ENCODE data around the gene PIEZO1.

The PIEZO1 gene

DNA sequence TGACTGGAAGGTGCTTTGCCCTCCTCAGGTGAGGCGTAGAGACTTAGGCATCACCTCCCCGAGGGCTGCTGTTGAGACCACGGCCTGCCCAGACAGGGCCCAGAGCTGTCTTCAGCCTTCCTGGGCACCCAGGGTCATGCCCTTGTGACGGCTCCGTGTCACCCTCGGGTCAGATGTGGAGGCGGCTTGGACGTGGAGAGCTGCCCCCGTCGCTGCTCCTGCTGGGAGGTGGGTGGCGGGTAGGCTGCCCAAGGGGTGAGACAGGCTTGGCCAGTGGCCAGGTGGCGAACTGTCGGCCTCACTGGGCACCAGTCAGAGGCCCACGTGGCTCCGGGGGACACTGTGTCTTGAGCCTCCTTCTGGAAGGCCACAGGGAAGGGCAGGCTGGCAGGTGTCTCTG is 89.8 kb downstream of the PIEZO1 start:
- ChIA-PET POLR2A (ENCODE audit: low non-redundant PET) (no interaction called here), CTCF (no interaction called here)
- TF ChIP-seq, protein P1, sequence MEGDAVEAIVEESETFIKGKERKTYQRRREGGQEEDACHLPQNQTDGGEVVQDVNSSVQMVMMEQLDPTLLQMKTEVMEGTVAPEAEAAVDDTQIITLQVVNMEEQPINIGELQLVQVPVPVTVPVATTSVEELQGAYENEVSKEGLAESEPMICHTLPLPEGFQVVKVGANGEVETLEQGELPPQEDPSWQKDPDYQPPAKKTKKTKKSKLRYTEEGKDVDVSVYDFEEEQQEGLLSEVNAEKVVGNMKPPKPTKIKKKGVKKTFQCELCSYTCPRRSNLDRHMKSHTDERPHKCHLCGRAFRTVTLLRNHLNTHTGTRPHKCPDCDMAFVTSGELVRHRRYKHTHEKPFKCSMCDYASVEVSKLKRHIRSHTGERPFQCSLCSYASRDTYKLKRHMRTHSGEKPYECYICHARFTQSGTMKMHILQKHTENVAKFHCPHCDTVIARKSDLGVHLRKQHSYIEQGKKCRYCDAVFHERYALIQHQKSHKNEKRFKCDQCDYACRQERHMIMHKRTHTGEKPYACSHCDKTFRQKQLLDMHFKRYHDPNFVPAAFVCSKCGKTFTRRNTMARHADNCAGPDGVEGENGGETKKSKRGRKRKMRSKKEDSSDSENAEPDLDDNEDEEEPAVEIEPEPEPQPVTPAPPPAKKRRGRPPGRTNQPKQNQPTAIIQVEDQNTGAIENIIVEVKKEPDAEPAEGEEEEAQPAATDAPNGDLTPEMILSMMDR (conservative IDR thresholded peaks at IDR 0.05; ENCODE audit: low read depth), result no peak
- H3K27ac ChIP-seq, result no peak overlapping the region
- no peak for DNase-seq (ENCODE audit: low spot score)

DNA sequence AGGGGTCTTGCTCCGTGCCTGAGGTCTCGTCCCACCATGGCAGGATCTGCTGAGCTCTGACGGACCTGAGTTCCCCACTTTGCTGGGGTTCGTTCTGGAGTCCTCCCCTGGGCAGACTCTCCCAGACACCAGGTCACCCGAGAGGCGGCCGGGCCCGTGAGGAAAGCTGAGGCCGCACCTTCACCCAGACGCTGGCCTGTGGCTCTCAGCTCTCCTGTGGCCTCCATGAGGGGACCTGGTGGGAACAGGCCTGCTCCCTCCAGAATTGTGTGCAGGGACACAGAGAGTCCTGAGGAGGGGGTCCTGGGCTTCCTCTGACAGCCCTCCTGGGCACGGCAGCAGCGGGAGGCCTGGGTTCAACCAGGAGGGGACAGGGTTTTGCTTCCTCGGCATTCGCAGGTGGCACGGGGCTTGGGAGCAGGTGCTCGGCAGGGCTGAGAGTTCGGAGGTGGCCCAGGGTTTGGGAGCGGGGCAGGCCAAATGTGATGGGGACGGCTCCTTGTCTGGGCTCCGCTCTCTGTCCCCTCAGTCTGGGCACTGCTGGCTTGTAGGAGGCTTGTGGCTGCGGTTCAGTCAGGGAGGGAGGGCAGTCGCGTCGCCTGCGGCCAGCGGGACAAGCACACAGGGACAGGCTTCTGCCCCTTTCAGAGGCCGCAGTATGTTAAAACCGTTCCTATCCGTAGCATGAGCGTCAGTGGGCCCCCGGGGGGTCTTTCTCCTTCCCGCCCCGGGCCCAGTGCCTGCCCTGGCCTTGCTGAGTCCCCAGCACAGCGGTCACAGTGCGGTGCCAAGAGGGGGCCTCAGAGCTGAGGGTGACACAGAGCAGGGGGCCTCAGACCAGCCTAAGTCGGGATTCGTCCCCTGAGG is 90.6 kb downstream of the PIEZO1 start:
- ChIA-PET CTCF (interaction anchor here (0.6 kb wide), 1 partner anchor 9 kb away, joined by 3 read pairs; no protein-coding TSS in a partner anchor), POLR2A (ENCODE audit: low non-redundant PET) (no interaction called here)
- TF ChIP-seq, protein P1 (conservative IDR thresholded peaks at IDR 0.05; ENCODE audit: low read depth), result no peak
- no peak for DNase-seq (ENCODE audit: low spot score)
- H3K27ac ChIP-seq, result no peak overlapping the region

DNA sequence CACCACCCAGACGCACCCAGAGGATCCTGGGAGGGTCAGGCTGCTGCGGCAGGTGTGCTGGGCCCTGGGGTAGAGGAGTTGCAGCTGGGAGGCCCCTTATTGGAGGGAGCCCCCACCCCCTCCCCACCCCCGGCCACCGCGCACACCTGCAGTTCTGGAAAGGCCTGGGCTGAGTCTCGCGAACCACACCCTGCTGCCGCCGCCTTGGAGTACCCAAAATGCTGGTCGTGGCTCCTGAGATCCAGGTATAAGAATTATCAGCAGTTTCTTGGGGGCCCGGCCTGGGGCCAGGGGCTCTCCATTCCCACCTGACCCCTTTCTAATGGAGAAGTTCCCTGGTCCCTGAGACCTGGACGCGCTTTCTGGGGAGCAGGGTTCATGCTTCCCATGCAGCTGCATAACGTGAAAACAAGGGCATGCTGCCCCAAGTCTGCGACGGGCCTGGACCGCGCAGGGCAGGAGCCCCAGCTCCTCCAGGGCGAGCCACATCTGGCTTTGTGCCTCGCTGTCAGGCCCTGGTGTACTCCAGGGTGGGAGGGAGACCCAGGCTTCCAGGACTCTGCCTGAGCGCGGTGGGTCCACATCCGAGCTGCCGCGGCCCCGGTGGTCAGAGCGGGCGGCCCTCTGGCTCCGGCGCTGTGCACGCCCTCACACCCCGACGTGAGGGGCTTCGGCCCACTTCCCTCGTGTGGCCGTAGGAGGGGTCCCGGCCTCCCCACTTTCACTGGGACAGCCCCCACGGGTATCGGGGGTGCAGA is 91.4 kb downstream of the PIEZO1 start:
- POLR2A ChIA-PET (ENCODE audit: low non-redundant PET), result no interaction called here
- CTCF ChIA-PET, result no interaction called here

DNA sequence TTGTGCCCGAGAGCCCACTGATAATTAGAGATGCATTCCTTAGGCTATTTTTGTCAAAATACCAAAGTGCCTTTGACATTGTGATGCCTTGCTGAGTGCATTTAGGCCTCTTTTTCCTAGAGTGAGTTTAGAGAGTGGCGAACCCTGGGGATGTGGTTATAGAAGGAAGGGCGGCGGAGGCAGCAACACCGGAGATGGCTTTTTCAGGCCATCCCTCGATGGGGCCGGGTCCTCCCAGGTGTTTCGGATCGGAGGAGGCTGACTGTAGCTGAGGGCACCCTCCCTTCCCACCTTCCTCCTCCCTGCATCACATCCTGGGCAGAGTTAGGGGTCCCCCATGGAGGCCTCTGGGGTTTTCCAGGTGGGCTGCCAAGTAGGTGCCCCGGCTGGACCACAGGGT is 92.2 kb downstream of the PIEZO1 start:
- no peak overlapping the region for H3K27ac ChIP-seq
- TF ChIP-seq, protein P1 (conservative IDR thresholded peaks at IDR 0.05; ENCODE audit: low read depth), result no peak
- CTCF ChIA-PET, result no interaction called here
- no peak for DNase-seq (ENCODE audit: low spot score)
- POLR2A ChIA-PET (ENCODE audit: low non-redundant PET), result no interaction called here

More for the DNA sequence above, 91.4 kb downstream of the PIEZO1 start:
- TF ChIP-seq, protein P1 (conservative IDR thresholded peaks at IDR 0.05; ENCODE audit: low read depth), result no peak
- no peak overlapping the region for H3K27ac ChIP-seq
- no peak for DNase-seq (ENCODE audit: low spot score)

DNA sequence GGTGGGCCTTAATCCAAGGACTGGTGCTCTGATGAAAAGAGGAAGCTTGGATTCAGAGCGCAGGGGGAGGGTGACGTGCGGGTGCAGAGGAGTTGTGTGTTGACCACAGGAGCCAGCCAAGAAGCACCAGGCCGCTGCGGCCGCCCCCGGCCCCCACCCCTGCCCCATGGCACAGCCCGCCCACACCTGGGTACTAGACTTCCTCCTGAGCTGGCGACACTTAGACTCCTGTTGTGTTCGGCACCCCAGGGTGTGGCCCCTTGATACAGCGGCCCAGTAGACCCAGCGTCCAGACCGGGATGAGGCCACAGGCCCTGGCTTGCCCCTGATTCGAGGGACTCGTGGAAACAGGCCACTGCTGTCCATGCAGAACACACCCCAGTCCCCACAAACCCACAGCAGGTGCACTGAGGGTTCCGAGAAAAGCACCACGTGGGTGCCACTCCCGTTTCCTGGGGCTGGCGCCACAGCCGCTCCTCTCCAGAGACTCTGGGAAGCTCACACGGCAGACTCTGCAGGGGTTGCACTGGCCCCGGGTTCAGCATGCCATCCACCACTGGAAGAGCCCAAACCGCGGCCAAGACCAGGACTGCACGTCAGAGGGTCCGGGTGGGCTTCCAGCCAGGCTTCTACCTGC is 93.0 kb downstream of the PIEZO1 start:
- no peak for DNase-seq (ENCODE audit: low spot score)
- no peak overlapping the region for H3K27ac ChIP-seq
- TF ChIP-seq, protein P1 (conservative IDR thresholded peaks at IDR 0.05; ENCODE audit: low read depth), result no peak
- POLR2A ChIA-PET (ENCODE audit: low non-redundant PET), result no interaction called here
- CTCF ChIA-PET, result no interaction called here

DNA sequence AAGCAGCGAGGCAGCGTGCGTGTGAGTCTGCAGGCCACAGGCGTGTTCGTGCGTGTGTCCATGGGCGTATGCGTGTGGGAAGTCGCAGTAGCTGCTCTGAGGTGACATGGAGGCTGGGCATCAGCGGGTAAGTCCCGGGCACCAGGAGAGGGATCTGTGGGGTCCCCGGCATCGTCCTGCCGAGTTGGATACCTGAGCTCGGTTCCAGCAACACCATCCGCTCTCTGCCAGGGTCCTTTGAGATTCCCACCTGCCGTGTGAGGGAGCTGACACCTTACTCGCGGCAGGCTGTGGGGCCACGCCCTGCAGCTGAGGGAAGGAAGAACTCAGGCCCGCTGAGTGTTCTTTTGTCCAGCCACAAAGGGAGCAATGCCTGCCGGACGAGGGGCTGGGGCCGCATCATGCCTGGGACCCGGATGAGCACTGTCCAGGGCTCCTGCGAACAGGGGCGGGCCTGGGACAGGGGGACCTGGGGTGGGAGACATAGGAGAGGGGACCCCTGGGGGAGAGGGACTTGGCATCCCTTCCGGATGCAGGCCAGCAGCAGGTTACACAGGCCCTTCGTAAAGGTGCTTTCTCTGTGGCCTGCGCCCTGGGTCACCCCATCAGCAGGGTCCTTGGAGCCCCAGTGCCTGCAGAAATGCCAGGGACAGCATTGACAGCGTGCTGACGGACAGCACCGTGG is 93.7 kb downstream of the PIEZO1 start:
- ChIA-PET POLR2A (ENCODE audit: low non-redundant PET) (no interaction called here), CTCF (no interaction called here)
- H3K27ac ChIP-seq, result no peak overlapping the region
- DNase-seq (ENCODE audit: low spot score), result no peak
- TF ChIP-seq, protein P1 (conservative IDR thresholded peaks at IDR 0.05; ENCODE audit: low read depth), result no peak

All from RWPE1 (cell line).